BE2C (cell line): Measurements from ENCODE around the gene FAHD2A.

Experiments used
- DNase-seq: peaks from one replicate; pipeline ENCODE4 v3.0.0-alpha.2; 2020
- H3K27me3 ChIP-seq: fragments of 250-450 bp; sonication (Bioruptor Pico); 2 replicates; pipeline ENCODE4 v1.5.1; 2020; ENCODE audit warnings: mild to moderate bottlenecking
- H3K36me3 ChIP-seq: fragments of 250-450 bp; sonication (Bioruptor Pico); 2 replicates; pipeline ENCODE4 v1.5.1; 2020; ENCODE audit warnings: mild to moderate bottlenecking
- H3K4me1 ChIP-seq: fragments of 250-450 bp; sonication (Bioruptor Pico); 2 replicates; pipeline ENCODE4 v1.5.1; 2020
- H3K4me3 ChIP-seq: 2 replicates; pipeline ENCODE4 v1.5.1; 2011; ENCODE audit warnings: low read depth, low read length
- H3K9me3 ChIP-seq: fragments of 250-450 bp; sonication (Bioruptor Pico); 2 replicates; pipeline ENCODE4 v1.5.1; 2020
- CTCF ChIP-seq: IDR thresholded peaks from 2 replicates; pipeline ENCODE4 v1.5.1; 2012; ENCODE audit warnings: mild to moderate bottlenecking, low read depth, low read length

FAHD2A gene

GRCh38 chr2:95384854-95385569 is 17.5 kb upstream of the FAHD2A start:
- H3K27me3 ChIP-seq: no peaks in the 10 kb centered on the region
- no peak overlapping the region for H3K4me3 ChIP-seq
- TF ChIP-seq CTCF: no peak
- DNase-seq: no peak
- no peaks in the 10 kb centered on the region for H3K4me1 ChIP-seq
- no peaks in the 10 kb centered on the region for H3K9me3 ChIP-seq
- H3K36me3 ChIP-seq: no peaks in the 10 kb centered on the region

GRCh38 chr2:95385570-95385984 is 16.9 kb upstream of the FAHD2A start:
- H3K9me3 ChIP-seq: no peaks in the 10 kb centered on the region
- DNase-seq: no peak
- H3K4me3 ChIP-seq: no peak overlapping the region
- no peaks in the 10 kb centered on the region for H3K27me3 ChIP-seq
- TF ChIP-seq CTCF: no peak
- no peaks in the 10 kb centered on the region for H3K4me1 ChIP-seq
- no peaks in the 10 kb centered on the region for H3K36me3 ChIP-seq

GRCh38 chr2:95386031-95386430 is 16.5 kb upstream of the FAHD2A start:
- Histone ChIP-seq H3K4me3 (no peak overlapping the region), H3K9me3 (no peaks in the 10 kb centered on the region), H3K27me3 (no peaks in the 10 kb centered on the region), H3K36me3 (no peaks in the 10 kb centered on the region), H3K4me1 (no peaks in the 10 kb centered on the region)
- no peak for DNase-seq
- no peak for TF ChIP-seq CTCF

GRCh38 chr2:95387358-95387757 is 15.2 kb upstream of the FAHD2A start:
- no peaks in the 10 kb centered on the region for H3K27me3 ChIP-seq
- no peaks in the 10 kb centered on the region for H3K4me1 ChIP-seq
- no peaks in the 10 kb centered on the region for H3K36me3 ChIP-seq
- TF ChIP-seq CTCF: no peak
- H3K9me3 ChIP-seq: no peaks in the 10 kb centered on the region
- no peak for DNase-seq
- H3K4me3 ChIP-seq: no peak overlapping the region

- Histone ChIP-seq H3K9me3 (no peaks in the 10 kb centered on the region), H3K27me3 (no peaks in the 10 kb centered on the region), H3K4me1 (no peaks in the 10 kb centered on the region), H3K36me3 (no peaks in the 10 kb centered on the region), H3K4me3 (no peak overlapping the region)
- no peak for DNase-seq
- no peak for TF ChIP-seq CTCF
Observed at GRCh38 chr2:95388091-95388692, 14.3 kb upstream of the FAHD2A start.

GRCh38 chr2:95388856-95389244 is 13.7 kb upstream of the FAHD2A start:
- no peak for TF ChIP-seq CTCF
- Histone ChIP-seq H3K36me3 (no peaks in the 10 kb centered on the region), H3K4me1 (no peaks in the 10 kb centered on the region), H3K27me3 (no peaks in the 10 kb centered on the region), H3K9me3 (no peaks in the 10 kb centered on the region), H3K4me3 (no peak overlapping the region)
- DNase-seq: no peak
